ENCODE data around the gene FJX1. TPM values are rescaled to one million over a fixed set of nuclear protein-coding genes. Genes with fewer than 3 reads are reported as not detected.

The FJX1 gene
- total RNA-seq, 1 donor from 2014 or later = 0.14 TPM

GRCh38 chr11:35662649-35663407, 44.6 kb downstream of the FJX1 start, which contains the start of gene TRIM44:
TSS of gene TRIM44 (plus strand) at chr11:35662775. CDS start at chr11:35663112, 337 bp downstream.
- intact Hi-C loops (cut with micrococcal nuclease) = loop anchor here (1.0 to 10.0 kb wide), 6 partner anchors 44 to 1611 kb away; partner anchors contain the start of genes APIP, CAPRIN1, COMMD9 and FJX1

DNA sequence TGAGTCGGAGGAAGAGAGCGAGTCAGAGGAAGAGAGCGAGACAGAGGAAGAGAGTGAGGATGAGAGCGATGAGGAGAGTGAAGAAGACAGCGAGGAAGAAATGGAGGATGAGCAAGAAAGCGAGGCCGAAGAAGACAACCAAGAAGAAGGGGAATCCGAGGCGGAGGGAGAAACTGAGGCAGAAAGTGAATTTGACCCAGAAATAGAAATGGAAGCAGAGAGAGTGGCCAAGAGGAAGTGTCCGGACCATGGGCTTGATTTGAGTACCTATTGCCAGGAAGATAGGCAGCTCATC, 45.1 kb downstream of the FJX1 start:
- intact Hi-C loops (cut with micrococcal nuclease) = loop anchor here (2.0 to 10.0 kb wide), 5 partner anchors 45 to 1611 kb away; partner anchors contain the start of genes CAPRIN1, COMMD9, FJX1 and TRAF6

DNA sequence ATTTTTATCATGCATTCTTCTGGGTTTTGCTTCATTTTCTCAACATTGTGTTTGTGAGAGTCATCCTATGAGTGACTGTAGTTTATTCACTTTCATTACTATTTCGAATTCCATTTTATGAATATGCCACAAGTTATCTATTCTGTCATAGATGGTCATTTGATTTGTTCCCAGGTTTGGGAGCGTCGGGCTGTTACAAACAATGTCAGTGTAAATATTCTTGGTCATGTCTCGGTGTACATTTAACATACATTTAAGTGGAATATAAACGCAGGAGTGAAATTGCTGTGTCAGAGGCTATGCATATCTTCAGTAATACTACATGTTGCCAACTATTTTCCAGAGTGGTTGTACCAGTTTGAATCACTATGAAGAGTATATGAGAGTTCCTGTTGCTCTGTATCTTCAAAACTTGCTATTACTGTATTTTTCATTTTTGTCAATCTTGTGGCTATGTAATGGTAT, 46.7 kb downstream of the FJX1 start:
- intact Hi-C loops (cut with micrococcal nuclease) = loop anchor here (5.0 to 10.0 kb wide), 4 partner anchors 622 to 1613 kb away; partner anchors contain the start of genes CAPRIN1, COMMD9 and TRAF6

DNA sequence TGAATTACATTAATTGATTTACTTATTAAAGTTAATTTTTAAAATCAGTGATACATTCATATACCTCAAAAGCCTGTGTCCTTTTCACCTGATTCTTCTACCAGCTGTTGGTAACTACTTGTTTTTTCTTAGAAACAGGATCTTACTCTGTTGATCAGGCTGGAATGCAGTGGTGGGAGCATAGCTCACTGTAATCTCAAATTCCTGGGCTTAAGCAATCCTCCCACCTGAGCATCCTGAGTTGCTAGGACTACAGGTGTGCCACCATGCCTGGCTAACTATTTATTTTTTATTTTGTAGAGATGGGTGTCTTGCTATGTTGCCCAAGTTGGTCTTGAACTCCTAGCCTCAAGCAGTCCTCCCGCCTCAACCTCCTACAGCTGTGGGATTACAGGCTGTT, 49.0 kb downstream of the FJX1 start:
- intact Hi-C loops (cut with micrococcal nuclease) = loop anchor here (10.0 kb wide), 1 partner anchor 848 kb away; the partner anchor contains the start of gene TRAF6

DNA sequence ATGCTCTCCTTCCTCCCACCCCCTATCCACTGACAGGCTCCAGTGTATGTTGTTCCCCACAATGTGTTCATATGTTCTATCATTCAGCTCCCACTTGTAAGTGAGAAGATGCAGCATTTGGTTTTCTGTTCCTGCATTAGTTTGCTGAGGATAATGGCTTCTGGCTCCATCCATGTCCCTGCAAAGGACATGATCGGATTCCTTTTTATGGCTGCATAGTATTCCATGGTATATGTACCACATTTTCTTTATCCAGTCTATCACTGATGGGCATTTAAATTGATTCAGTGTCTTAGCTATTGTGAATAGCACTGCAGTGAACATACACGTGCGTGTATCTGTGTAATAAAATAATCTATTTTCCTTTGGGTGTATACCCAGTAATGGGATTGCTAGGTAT, 50.1 kb downstream of the FJX1 start:
- intact Hi-C loops (cut with micrococcal nuclease) = loop anchor here (10.0 kb wide), 1 partner anchor 846 kb away; the partner anchor contains the start of gene TRAF6

Other genes starting within 250 kb of the FJX1 start
- not detected in 2 replicates for gene SLC1A2, start 198.9 kb upstream of the FJX1 start, total RNA-seq
- gene PAMR1, start 92.8 kb upstream of the FJX1 start, total RNA-seq = not detected in 2 replicates
- gene TRIM44, start 44.3 kb downstream of the FJX1 start, total RNA-seq = 28.4 and 31.8 TPM in 2 replicates